ENCODE results near the gene LENEP.

DNA sequence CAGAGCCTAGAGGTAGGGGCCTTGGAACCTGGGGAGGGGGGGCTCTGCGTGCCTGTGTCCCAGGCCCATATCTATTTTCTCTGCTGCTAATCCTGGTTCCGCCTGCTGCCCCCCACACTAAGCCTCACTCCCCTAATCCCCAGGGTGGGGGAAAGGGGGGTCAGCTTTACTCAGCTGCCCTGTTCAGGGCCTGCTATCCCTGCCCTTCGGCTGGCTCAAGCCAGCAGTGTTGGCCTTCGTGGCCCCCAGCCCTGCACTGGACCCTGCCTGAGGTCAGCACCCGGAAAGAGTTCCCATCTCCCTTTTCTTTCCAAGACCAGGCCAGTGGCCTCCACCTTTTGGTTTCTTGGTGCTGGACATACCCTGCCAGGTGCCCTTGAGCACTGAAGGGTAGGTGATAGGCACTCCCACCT, 17.6 kb downstream of the LENEP start:
- TF ChIP-seq, protein P1, sequence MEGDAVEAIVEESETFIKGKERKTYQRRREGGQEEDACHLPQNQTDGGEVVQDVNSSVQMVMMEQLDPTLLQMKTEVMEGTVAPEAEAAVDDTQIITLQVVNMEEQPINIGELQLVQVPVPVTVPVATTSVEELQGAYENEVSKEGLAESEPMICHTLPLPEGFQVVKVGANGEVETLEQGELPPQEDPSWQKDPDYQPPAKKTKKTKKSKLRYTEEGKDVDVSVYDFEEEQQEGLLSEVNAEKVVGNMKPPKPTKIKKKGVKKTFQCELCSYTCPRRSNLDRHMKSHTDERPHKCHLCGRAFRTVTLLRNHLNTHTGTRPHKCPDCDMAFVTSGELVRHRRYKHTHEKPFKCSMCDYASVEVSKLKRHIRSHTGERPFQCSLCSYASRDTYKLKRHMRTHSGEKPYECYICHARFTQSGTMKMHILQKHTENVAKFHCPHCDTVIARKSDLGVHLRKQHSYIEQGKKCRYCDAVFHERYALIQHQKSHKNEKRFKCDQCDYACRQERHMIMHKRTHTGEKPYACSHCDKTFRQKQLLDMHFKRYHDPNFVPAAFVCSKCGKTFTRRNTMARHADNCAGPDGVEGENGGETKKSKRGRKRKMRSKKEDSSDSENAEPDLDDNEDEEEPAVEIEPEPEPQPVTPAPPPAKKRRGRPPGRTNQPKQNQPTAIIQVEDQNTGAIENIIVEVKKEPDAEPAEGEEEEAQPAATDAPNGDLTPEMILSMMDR (conservative IDR thresholded peaks at IDR 0.05; ENCODE audit: low read length), result no peak
- no peak for TF ChIP-seq EZH2phosphoT487 (IDR thresholded peaks at IDR 0.05; ENCODE audit: borderline replicate concordance, low read depth, low read length)
